ENCODE measurements around the gene CD22. TPM values are rescaled to one million over a fixed set of nuclear protein-coding genes. Genes with fewer than 3 reads are reported as not detected.

Gene CD22
- total RNA-seq, 1 experiment from 2014 or later: not detected

DNA sequence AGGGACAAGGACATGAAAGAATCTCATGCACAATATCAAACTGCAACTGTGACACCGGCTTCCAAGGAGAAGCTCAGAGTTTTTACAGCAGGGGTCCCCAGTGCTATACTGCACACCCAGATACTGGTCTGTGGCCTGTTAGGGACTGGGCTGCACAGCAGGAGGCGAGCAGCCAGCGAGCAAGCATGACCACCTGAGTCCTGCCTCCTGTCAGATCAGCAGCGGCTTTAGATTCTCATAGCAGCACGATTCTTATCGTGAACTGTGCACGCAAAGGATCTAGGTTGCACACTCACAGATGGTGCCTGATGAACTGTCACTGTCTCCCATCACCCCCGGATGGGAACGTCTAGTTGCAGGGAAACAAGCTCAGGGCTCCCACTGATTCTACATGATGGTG is 13.1 kb upstream of the CD22 start:
- no peaks in the 10 kb centered on the region for H3K23me2 ChIP-seq (ENCODE audit: insufficient read length, low read depth, low read length, poor library complexity, severe bottlenecking)
- no peak overlapping the region for H2BK20ac ChIP-seq (ENCODE audit: low read depth, low read length, poor library complexity, severe bottlenecking)
- no peaks in the 10 kb centered on the region for H3K9me3 ChIP-seq (ENCODE audit: control insufficient read depth, low read depth, low read length)
- no peaks in the 10 kb centered on the region for H3K79me2 ChIP-seq (ENCODE audit: insufficient read depth, low read length)
- Mint-ChIP-seq H3K36me3 (ENCODE audit: insufficient read depth in 1 of 3, low read depth in 3 of 3) (no peaks in the 10 kb centered on the region), H3K9me3 (no peaks in the 10 kb centered on the region), H3K4me1 (no peaks in the 10 kb centered on the region), H3K4me3 (no peak overlapping the region), H3K27ac (no peak overlapping the region), H3K27me3 (ENCODE audit: low read depth) (no peaks in the 10 kb centered on the region; the same call in 1 of the 2 replicates)
- H3K4me2 ChIP-seq (ENCODE audit: insufficient read depth, insufficient read length, low read length): no peak overlapping the region
- no peak overlapping the region for H2BK12ac ChIP-seq (ENCODE audit: insufficient read length, low read depth, low read length)
- H4K8ac ChIP-seq (replicated peaks; ENCODE audit: insufficient read length, low read depth, low read length): no peak overlapping the region
- TF ChIP-seq, protein P1, sequence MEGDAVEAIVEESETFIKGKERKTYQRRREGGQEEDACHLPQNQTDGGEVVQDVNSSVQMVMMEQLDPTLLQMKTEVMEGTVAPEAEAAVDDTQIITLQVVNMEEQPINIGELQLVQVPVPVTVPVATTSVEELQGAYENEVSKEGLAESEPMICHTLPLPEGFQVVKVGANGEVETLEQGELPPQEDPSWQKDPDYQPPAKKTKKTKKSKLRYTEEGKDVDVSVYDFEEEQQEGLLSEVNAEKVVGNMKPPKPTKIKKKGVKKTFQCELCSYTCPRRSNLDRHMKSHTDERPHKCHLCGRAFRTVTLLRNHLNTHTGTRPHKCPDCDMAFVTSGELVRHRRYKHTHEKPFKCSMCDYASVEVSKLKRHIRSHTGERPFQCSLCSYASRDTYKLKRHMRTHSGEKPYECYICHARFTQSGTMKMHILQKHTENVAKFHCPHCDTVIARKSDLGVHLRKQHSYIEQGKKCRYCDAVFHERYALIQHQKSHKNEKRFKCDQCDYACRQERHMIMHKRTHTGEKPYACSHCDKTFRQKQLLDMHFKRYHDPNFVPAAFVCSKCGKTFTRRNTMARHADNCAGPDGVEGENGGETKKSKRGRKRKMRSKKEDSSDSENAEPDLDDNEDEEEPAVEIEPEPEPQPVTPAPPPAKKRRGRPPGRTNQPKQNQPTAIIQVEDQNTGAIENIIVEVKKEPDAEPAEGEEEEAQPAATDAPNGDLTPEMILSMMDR (conservative IDR thresholded peaks at IDR 0.05): no peak
- H4K91ac ChIP-seq (ENCODE audit: insufficient read length, low read depth, low read length): no peak overlapping the region
- H2BK5ac ChIP-seq (ENCODE audit: insufficient read length, low read length): no peak overlapping the region
- no peak overlapping the region for H2AFZ ChIP-seq (ENCODE audit: low read length)
- no peak overlapping the region for H2BK120ac ChIP-seq (ENCODE audit: low read depth, low read length, poor library complexity, severe bottlenecking)
- no peak overlapping the region for H3K18ac ChIP-seq (ENCODE audit: insufficient read length, low read depth, low read length)
- no peak overlapping the region for H3K23ac ChIP-seq (ENCODE audit: insufficient read length, low read depth, low read length)
- no peaks in the 10 kb centered on the region for H4K20me1 ChIP-seq (ENCODE audit: control insufficient read depth, insufficient read depth, insufficient read length)
- no peak overlapping the region for H3K14ac ChIP-seq (ENCODE audit: insufficient read depth, low read length)
- H3K4me1 ChIP-seq (ENCODE audit: insufficient read depth, low read length): no peaks in the 10 kb centered on the region
- H3T11ph ChIP-seq (ENCODE audit: low read length): no peak overlapping the region
- no peak overlapping the region for H3K27ac ChIP-seq (ENCODE audit: insufficient read length, low read depth, low read length)
- no peaks in the 10 kb centered on the region for H3K79me1 ChIP-seq (ENCODE audit: insufficient read depth, low read depth, low read length, poor library complexity, severe bottlenecking)
- H2AK5ac ChIP-seq (ENCODE audit: insufficient read length, low read length): no peak overlapping the region
- no CpG with 5 or more reads among the region's 9 CpGs for WGBS (ENCODE audit: extremely low coverage, insufficient read length, low lambda C conversion rate)
- H3K9ac ChIP-seq (ENCODE audit: extremely low read depth, insufficient read length, low read length): no peak overlapping the region
- no peak overlapping the region for H3K56ac ChIP-seq (ENCODE audit: insufficient read length, low read depth, low read length)
- DNase-seq: no peak
- no peak overlapping the region for H4K5ac ChIP-seq (ENCODE audit: insufficient read length, low read depth, low read length)
- no peak overlapping the region for H3K4ac ChIP-seq (ENCODE audit: low read depth, low read length)
- no peaks in the 10 kb centered on the region for H3K27me3 ChIP-seq (ENCODE audit: insufficient read depth, low read length)
- no peak overlapping the region for H2BK15ac ChIP-seq (ENCODE audit: low read depth, low read length)

All from H9 (cell line).